Activated naive CD8-positive, alpha-beta T cell treated with anti-CD3 and anti-CD28 coated beads, Interleukin-2, amount 50 U/mL, for 24 hours (primary cell): Measurements from ENCODE around the gene SASH1.

ENCODE experiments used
- ATAC-seq: fragments of 150-1000 bp; cut with Tn5 transposase; one replicate; pipeline ENCODE4 v1.10.0; 2021
- DNase-seq: peaks from one replicate; pipeline ENCODE4 v3.0.0; 2021
- H3K27ac Mint-ChIP-seq: one replicate; pipeline ENCODE4 v1.8.0; 2021; ENCODE audit warnings: mild to moderate bottlenecking, mixed read lengths
- H3K27me3 Mint-ChIP-seq: one replicate; pipeline ENCODE4 v1.8.0; 2021; ENCODE audit warnings: mixed read lengths
- H3K36me3 Mint-ChIP-seq: one replicate; pipeline ENCODE4 v1.8.0; 2021; ENCODE audit warnings: low read depth, mixed read lengths
- H3K4me1 Mint-ChIP-seq: one replicate; pipeline ENCODE4 v1.8.0; 2021; ENCODE audit warnings: mixed read lengths
- H3K4me3 Mint-ChIP-seq: one replicate; pipeline ENCODE4 v1.8.0; 2021; ENCODE audit warnings: mild to moderate bottlenecking, moderate library complexity, mixed read lengths
- H3K9me3 Mint-ChIP-seq: one replicate; pipeline ENCODE4 v1.8.0; 2021; ENCODE audit warnings: mixed read lengths

The SASH1 gene

GRCh38 chr6:148455225-148455624 lies 112.6 kb downstream of the SASH1 start:
- Mint-ChIP-seq H3K36me3 (no peaks in the 10 kb centered on the region), H3K4me3 (no peak overlapping the region), H3K27me3 (peaks cover 18% of the 10 kb centered on the region), H3K27ac (no peak overlapping the region), H3K4me1 (peaks cover 6% of the 10 kb centered on the region), H3K9me3 (no peaks in the 10 kb centered on the region)
- DNase-seq (no peak), ATAC-seq (no peak)

- Mint-ChIP-seq H3K27me3 (peaks cover 13% of the 10 kb centered on the region), H3K27ac (no peak overlapping the region), H3K4me3 (no peak overlapping the region), H3K9me3 (no peaks in the 10 kb centered on the region), H3K4me1 (peaks cover 5% of the 10 kb centered on the region), H3K36me3 (no peaks in the 10 kb centered on the region)
- DNase-seq (no peak), ATAC-seq (no peak)
These were observed 113.3 kb downstream of the SASH1 start for GRCh38 chr6:148455674-148456558.

- no peak overlapping the region for H3K27ac Mint-ChIP-seq
- H3K4me1 Mint-ChIP-seq, result no peaks in the 10 kb centered on the region
- no peaks in the 10 kb centered on the region for H3K36me3 Mint-ChIP-seq
- DNase-seq (no peak), ATAC-seq (peak; percentile 37)
- H3K9me3 Mint-ChIP-seq, result no peaks in the 10 kb centered on the region
- peaks cover 6% of the 10 kb centered on the region for H3K27me3 Mint-ChIP-seq
- no peak overlapping the region for H3K4me3 Mint-ChIP-seq
These were observed 114.7 kb downstream of the SASH1 start for GRCh38 chr6:148457137-148457842.

- Mint-ChIP-seq H3K9me3 (no peaks in the 10 kb centered on the region), H3K27me3 (peaks cover 5% of the 10 kb centered on the region), H3K36me3 (no peaks in the 10 kb centered on the region), H3K4me3 (no peak overlapping the region), H3K27ac (no peak overlapping the region), H3K4me1 (no peaks in the 10 kb centered on the region)
- DNase-seq, result no peak
- no peak for ATAC-seq
These were observed 115.2 kb downstream of the SASH1 start for GRCh38 chr6:148457843-148458159.

GRCh38 chr6:148459238-148459637 lies 116.6 kb downstream of the SASH1 start:
- Mint-ChIP-seq H3K36me3 (no peaks in the 10 kb centered on the region), H3K4me1 (no peaks in the 10 kb centered on the region), H3K27me3 (peaks cover 11% of the 10 kb centered on the region), H3K9me3 (no peaks in the 10 kb centered on the region), H3K27ac (no peak overlapping the region), H3K4me3 (no peak overlapping the region)
- ATAC-seq (no peak), DNase-seq (no peak)

GRCh38 chr6:148460876-148461646 lies 118.4 kb downstream of the SASH1 start:
- no peaks in the 10 kb centered on the region for H3K36me3 Mint-ChIP-seq
- H3K4me1 Mint-ChIP-seq, result no peaks in the 10 kb centered on the region
- H3K4me3 Mint-ChIP-seq, result no peak overlapping the region
- ATAC-seq, result no peak
- DNase-seq, result no peak
- peaks cover 11% of the 10 kb centered on the region for H3K27me3 Mint-ChIP-seq
- H3K27ac Mint-ChIP-seq, result no peak overlapping the region
- H3K9me3 Mint-ChIP-seq, result no peaks in the 10 kb centered on the region

GRCh38 chr6:148461986-148462577 lies 119.4 kb downstream of the SASH1 start:
- no peak overlapping the region for H3K4me3 Mint-ChIP-seq
- no peaks in the 10 kb centered on the region for H3K36me3 Mint-ChIP-seq
- H3K27ac Mint-ChIP-seq, result no peak overlapping the region
- H3K27me3 Mint-ChIP-seq, result peaks cover 11% of the 10 kb centered on the region
- ATAC-seq (no peak), DNase-seq (no peak)
- no peaks in the 10 kb centered on the region for H3K4me1 Mint-ChIP-seq
- H3K9me3 Mint-ChIP-seq, result no peaks in the 10 kb centered on the region

- peaks cover 15% of the 10 kb centered on the region for H3K27me3 Mint-ChIP-seq
- no peak for ATAC-seq
- H3K4me1 Mint-ChIP-seq, result no peaks in the 10 kb centered on the region
- no peaks in the 10 kb centered on the region for H3K36me3 Mint-ChIP-seq
- H3K9me3 Mint-ChIP-seq, result no peaks in the 10 kb centered on the region
- DNase-seq, result no peak
- no peak overlapping the region for H3K27ac Mint-ChIP-seq
- H3K4me3 Mint-ChIP-seq, result no peak overlapping the region
These were observed 121.0 kb downstream of the SASH1 start for GRCh38 chr6:148463671-148464070.

GRCh38 chr6:148464319-148465010 lies 121.8 kb downstream of the SASH1 start:
- H3K4me3 Mint-ChIP-seq, result no peak overlapping the region
- no peaks in the 10 kb centered on the region for H3K4me1 Mint-ChIP-seq
- H3K27ac Mint-ChIP-seq, result no peak overlapping the region
- no peaks in the 10 kb centered on the region for H3K9me3 Mint-ChIP-seq
- ATAC-seq (peak; percentile 36), DNase-seq (peak; percentile 67)
- peaks cover 15% of the 10 kb centered on the region for H3K27me3 Mint-ChIP-seq
- no peaks in the 10 kb centered on the region for H3K36me3 Mint-ChIP-seq

GRCh38 chr6:148465011-148465335 lies 122.3 kb downstream of the SASH1 start:
- Mint-ChIP-seq H3K27ac (no peak overlapping the region), H3K27me3 (peaks cover 15% of the 10 kb centered on the region), H3K9me3 (no peaks in the 10 kb centered on the region), H3K4me3 (no peak overlapping the region), H3K4me1 (no peaks in the 10 kb centered on the region), H3K36me3 (no peaks in the 10 kb centered on the region)
- ATAC-seq (no peak), DNase-seq (no peak)

- no peaks in the 10 kb centered on the region for H3K36me3 Mint-ChIP-seq
- H3K4me3 Mint-ChIP-seq, result no peak overlapping the region
- no peaks in the 10 kb centered on the region for H3K4me1 Mint-ChIP-seq
- H3K9me3 Mint-ChIP-seq, result no peaks in the 10 kb centered on the region
- ATAC-seq (no peak), DNase-seq (no peak)
- no peak overlapping the region for H3K27ac Mint-ChIP-seq
- peaks cover 19% of the 10 kb centered on the region for H3K27me3 Mint-ChIP-seq
These were observed 123.0 kb downstream of the SASH1 start for GRCh38 chr6:148465670-148466069.

GRCh38 chr6:148466158-148466557 lies 123.5 kb downstream of the SASH1 start:
- H3K27ac Mint-ChIP-seq, result no peak overlapping the region
- no peaks in the 10 kb centered on the region for H3K9me3 Mint-ChIP-seq
- H3K4me3 Mint-ChIP-seq, result no peak overlapping the region
- no peaks in the 10 kb centered on the region for H3K36me3 Mint-ChIP-seq
- ATAC-seq (no peak), DNase-seq (no peak)
- no peaks in the 10 kb centered on the region for H3K4me1 Mint-ChIP-seq
- peaks cover 21% of the 10 kb centered on the region for H3K27me3 Mint-ChIP-seq

GRCh38 chr6:148467926-148468325 lies 125.3 kb downstream of the SASH1 start:
- no peaks in the 10 kb centered on the region for H3K36me3 Mint-ChIP-seq
- no peaks in the 10 kb centered on the region for H3K4me1 Mint-ChIP-seq
- no peak overlapping the region for H3K27ac Mint-ChIP-seq
- peaks cover 28% of the 10 kb centered on the region for H3K27me3 Mint-ChIP-seq
- DNase-seq, result no peak
- H3K4me3 Mint-ChIP-seq, result no peak overlapping the region
- ATAC-seq, result no peak
- H3K9me3 Mint-ChIP-seq, result no peaks in the 10 kb centered on the region

GRCh38 chr6:148470156-148470555 lies 127.5 kb downstream of the SASH1 start:
- Mint-ChIP-seq H3K4me1 (no peaks in the 10 kb centered on the region), H3K4me3 (no peak overlapping the region), H3K27ac (no peak overlapping the region), H3K27me3 (peaks cover 19% of the 10 kb centered on the region), H3K9me3 (no peaks in the 10 kb centered on the region), H3K36me3 (no peaks in the 10 kb centered on the region)
- ATAC-seq (no peak), DNase-seq (no peak)
